ENCODE data around the gene C2CD3.
"Not testable (repeated sequence)": the region's sequence is repeated elsewhere in the genome, so short reads cannot be mapped to it uniquely, and the experiment has no call there.

Gene C2CD3

DNA sequence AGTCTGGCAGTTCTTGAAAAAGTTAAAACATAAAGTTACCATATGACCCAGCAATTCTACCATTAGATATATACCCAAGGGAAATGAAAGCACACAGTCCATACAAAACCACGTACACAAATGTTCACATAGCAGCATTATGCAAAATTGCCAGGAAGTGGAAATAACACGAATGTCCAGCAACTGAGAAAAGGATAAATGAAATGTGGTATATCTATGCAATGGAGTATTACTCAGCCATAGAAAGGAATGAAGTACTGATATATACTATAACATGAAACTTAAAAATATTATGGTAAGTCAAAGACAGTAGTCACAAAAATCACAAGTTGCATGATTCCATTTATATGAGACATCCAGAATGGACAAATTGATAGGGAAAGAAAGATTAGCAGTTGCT, 57.9 kb downstream of the C2CD3 start:
- no peak overlapping the region for H3K9ac ChIP-seq (ENCODE audit: low read depth, low read length)
- H3K9me3 ChIP-seq (ENCODE audit: control insufficient read depth, insufficient read depth, low read length) = no peaks in the 10 kb centered on the region
- no peaks in the 10 kb centered on the region for H3K36me3 ChIP-seq (ENCODE audit: insufficient read depth, low read length)
- no peaks in the 10 kb centered on the region for H3K4me1 ChIP-seq (ENCODE audit: insufficient read depth, low read length)

DNA sequence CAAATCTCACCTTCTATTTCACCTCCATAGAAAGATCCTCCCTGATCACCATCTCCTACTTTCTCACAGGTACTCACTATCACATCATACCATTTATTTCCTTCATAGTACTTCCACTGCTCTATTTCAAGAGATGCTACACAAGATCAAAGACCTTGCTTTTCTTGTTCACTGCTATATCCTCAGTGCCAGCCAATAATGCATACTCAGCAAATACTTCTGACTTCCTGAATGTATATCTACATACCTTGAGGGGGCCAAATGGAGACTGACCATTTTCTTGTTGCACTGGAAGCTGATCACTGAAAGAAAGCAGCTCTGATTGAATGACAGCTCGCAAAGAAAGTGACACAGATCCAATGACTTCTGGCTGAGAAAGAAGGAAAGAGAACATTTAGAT, 64.7 kb downstream of the C2CD3 start:
- H3K4me1 ChIP-seq (ENCODE audit: insufficient read depth, low read length) = no peaks in the 10 kb centered on the region
- peaks cover 9% of the 10 kb centered on the region; the same call in 1 of the 2 replicates for H3K36me3 ChIP-seq (ENCODE audit: insufficient read depth, low read length)
- no peaks in the 10 kb centered on the region for H3K9me3 ChIP-seq (ENCODE audit: control insufficient read depth, insufficient read depth, low read length)
- H3K9ac ChIP-seq (ENCODE audit: low read depth, low read length) = no peak overlapping the region

DNA sequence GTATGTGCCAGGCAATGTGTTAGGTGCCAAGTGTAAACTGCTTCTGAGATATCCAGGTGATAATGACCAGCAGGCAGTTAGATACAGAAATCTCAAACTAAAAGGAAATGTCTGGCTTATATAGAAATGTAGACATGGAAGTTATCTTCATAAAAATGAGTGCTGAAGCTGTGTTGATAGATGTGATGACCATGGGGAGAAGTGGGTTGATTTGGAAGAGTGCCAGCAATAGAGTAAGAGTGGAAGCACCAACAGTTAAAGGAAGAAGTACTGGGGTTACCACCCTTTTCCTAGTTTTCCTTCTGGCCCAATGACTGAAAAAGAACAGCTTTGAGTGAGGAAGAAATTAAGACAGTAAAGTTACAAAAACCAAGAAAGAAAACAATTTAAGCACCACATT, 68.5 kb downstream of the C2CD3 start:
- Histone ChIP-seq H3K9ac (ENCODE audit: low read depth, low read length) (no peak overlapping the region), H3K9me3 (ENCODE audit: control insufficient read depth, insufficient read depth, low read length) (no peaks in the 10 kb centered on the region), H3K4me1 (ENCODE audit: insufficient read depth, low read length) (no peaks in the 10 kb centered on the region), H3K36me3 (ENCODE audit: insufficient read depth, low read length) (peaks cover 9% of the 10 kb centered on the region; the same call in 1 of the 2 replicates)

DNA sequence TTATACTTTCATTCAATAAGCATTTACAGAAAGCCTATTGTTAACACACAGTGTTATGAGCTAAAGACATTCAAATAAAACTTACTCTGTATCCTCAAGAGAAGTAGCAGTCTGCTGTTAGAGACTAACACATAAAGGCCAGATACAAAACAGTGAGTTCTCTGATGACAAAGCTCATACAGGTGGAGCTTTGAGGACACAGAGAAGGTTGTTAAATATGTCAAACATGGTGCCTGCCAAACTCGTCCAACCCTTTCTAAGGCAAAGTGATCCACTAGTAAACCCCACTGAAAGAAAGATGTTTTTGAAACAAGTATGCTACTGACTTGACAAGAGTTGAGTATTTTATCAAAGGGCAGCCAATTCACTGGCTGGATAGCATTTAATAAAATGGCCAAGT, 70.1 kb downstream of the C2CD3 start:
- no peaks in the 10 kb centered on the region for H3K9me3 ChIP-seq (ENCODE audit: control insufficient read depth, insufficient read depth, low read length)
- peaks cover 7% of the 10 kb centered on the region; the same call in 1 of the 2 replicates for H3K36me3 ChIP-seq (ENCODE audit: insufficient read depth, low read length)
- H3K4me1 ChIP-seq (ENCODE audit: insufficient read depth, low read length) = no peaks in the 10 kb centered on the region
- no peak overlapping the region for H3K9ac ChIP-seq (ENCODE audit: low read depth, low read length)

DNA sequence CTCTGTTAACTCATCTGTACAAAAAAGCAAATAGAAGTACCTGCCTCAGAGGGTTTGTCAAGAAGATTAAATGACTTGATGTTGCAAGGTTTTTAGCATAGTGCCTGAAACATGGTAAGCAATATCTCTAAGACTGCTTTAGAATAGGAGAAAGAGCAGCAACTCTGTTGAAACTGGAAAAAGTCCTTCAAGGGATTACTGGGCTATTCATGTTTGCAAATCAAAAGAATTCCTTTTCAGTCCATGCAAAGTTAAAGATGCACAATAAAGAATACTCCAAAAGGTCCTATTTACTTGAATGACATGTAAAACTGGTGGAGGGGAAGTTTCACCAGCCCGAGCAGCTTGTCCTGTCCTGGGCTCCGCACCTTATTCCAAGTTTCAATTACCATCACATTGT, 70.6 kb downstream of the C2CD3 start:
- no peak overlapping the region for H3K9ac ChIP-seq (ENCODE audit: low read depth, low read length)
- peaks cover 4% of the 10 kb centered on the region; the same call in 1 of the 2 replicates for H3K36me3 ChIP-seq (ENCODE audit: insufficient read depth, low read length)
- H3K4me1 ChIP-seq (ENCODE audit: insufficient read depth, low read length) = no peaks in the 10 kb centered on the region
- no peaks in the 10 kb centered on the region for H3K9me3 ChIP-seq (ENCODE audit: control insufficient read depth, insufficient read depth, low read length)

DNA sequence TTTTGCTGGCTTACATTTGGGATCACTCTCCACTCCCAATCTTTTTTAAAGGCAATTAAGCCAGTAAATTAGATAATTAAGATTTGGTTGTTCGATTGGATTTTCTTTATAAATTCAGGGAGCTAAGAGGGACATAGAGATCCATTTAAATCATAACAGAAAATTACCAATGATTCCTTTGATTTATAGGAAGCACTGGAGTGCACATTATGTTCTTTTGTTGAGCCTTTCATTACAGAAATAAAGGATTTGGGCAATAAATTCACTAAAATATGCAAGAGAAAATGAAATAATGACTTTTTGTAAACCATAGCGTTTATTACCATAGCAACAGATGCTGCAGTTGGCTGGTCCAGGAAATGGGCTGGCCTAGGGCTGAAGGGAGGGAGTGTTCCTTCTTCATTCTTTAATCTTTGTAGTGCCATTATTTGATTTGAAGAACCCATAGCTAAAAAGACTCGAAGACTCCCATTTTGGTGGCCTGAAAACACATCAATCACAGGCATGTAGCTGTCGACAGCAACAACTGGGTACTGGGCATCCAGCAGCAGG, 73.0 kb downstream of the C2CD3 start:
- Histone ChIP-seq H3K4me1 (ENCODE audit: insufficient read depth, low read length) (no peaks in the 10 kb centered on the region), H3K9ac (ENCODE audit: low read depth, low read length) (no peak overlapping the region), H3K36me3 (ENCODE audit: insufficient read depth, low read length) (peaks cover 4% of the 10 kb centered on the region; the same call in 1 of the 2 replicates), H3K9me3 (ENCODE audit: control insufficient read depth, insufficient read depth, low read length) (no peaks in the 10 kb centered on the region)

DNA sequence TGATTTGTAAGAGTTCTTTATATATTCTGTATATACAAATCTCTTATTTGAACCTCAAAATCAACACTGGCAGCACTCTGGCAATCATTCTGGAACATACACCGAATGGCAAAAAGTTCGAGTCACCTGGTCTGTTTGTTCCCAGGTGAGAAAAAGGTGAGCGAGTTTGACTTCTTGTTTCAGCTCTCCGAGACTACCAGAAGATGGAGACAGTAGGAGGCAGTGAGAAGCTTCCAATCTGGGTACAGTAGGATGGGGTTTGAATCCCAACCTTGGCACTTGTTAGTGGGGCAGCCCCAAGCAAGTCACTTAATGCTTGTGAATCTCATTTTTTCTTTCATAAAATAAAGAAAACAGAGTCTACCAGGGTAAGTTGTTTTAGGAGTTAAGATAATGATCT, 76.4 kb downstream of the C2CD3 start:
- Histone ChIP-seq H3K9me3 (ENCODE audit: control insufficient read depth, insufficient read depth, low read length) (no peaks in the 10 kb centered on the region), H3K36me3 (ENCODE audit: insufficient read depth, low read length) (peaks cover 2% of the 10 kb centered on the region; the same call in 1 of the 2 replicates), H3K4me1 (ENCODE audit: insufficient read depth, low read length) (no peaks in the 10 kb centered on the region), H3K9ac (ENCODE audit: low read depth, low read length) (no peak overlapping the region)

DNA sequence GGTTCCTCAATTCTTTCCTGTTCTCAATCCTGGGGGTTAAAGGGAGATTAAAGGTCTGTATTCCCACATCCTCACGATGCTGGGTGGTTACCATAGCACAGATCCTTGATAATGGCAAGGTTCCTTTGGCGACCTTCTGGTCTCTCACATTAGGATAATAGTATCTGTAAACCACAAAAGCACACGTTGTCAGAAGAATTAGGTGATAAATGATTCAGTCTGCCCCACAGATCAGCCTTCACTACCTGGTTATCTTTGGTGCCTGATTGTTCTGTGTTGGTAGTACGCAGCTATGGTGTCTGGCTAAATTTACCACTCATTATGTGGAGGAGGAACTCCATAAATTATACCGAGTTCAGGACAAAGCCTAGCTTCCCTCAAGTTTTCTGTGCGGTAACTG, 78.4 kb downstream of the C2CD3 start:
- Histone ChIP-seq H3K9me3 (ENCODE audit: control insufficient read depth, insufficient read depth, low read length) (no peaks in the 10 kb centered on the region), H3K4me1 (ENCODE audit: insufficient read depth, low read length) (no peaks in the 10 kb centered on the region), H3K9ac (ENCODE audit: low read depth, low read length) (no peak overlapping the region), H3K36me3 (ENCODE audit: insufficient read depth, low read length) (peaks cover 2% of the 10 kb centered on the region; the same call in 1 of the 2 replicates)

DNA sequence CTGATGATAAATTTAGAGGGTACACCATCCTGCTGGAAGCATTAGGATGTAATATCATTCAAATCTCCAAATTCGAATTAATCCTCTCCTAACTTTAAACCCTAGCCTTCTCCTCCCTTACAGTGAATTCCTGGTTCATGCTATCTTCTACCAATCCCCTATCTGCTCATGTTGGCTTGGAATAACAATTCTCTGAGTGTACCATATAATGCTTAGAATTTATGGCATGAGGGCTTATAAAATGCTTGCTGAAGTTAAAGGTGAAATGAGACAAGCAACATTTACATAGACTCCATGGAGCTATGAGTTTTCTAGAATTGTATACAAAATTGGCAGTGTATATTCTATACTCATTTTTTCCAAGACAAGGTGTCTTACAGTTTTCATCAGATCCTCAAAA, 79.3 kb downstream of the C2CD3 start:
- Histone ChIP-seq H3K4me1 (ENCODE audit: insufficient read depth, low read length) (no peaks in the 10 kb centered on the region), H3K9ac (ENCODE audit: low read depth, low read length) (no peak overlapping the region), H3K36me3 (ENCODE audit: insufficient read depth, low read length) (peaks cover 3% of the 10 kb centered on the region; the same call in 1 of the 2 replicates), H3K9me3 (ENCODE audit: control insufficient read depth, insufficient read depth, low read length) (no peaks in the 10 kb centered on the region)

DNA sequence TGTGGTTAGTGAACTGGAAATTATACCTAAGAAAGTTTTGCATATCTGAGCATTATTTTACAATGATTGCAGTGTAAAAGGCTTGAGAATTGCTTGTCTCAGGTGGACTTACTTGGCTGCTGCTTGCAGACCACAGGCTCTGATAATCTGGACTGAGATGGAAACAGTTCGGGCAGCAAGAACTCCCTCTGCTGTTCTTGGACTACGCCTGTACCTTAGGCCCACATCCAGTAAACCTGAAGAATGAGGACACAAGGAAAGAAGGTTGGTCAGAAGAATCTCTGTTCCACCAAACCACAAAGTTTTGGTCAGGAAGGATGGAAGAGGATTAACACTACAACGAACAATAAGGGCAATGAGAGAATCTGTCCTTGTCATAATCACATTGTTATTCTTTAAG, 80.1 kb downstream of the C2CD3 start:
- Histone ChIP-seq H3K9ac (ENCODE audit: low read depth, low read length) (no peak overlapping the region), H3K36me3 (ENCODE audit: insufficient read depth, low read length) (peaks cover 11% of the 10 kb centered on the region), H3K4me1 (ENCODE audit: insufficient read depth, low read length) (no peaks in the 10 kb centered on the region), H3K9me3 (ENCODE audit: control insufficient read depth, insufficient read depth, low read length) (no peaks in the 10 kb centered on the region)

DNA sequence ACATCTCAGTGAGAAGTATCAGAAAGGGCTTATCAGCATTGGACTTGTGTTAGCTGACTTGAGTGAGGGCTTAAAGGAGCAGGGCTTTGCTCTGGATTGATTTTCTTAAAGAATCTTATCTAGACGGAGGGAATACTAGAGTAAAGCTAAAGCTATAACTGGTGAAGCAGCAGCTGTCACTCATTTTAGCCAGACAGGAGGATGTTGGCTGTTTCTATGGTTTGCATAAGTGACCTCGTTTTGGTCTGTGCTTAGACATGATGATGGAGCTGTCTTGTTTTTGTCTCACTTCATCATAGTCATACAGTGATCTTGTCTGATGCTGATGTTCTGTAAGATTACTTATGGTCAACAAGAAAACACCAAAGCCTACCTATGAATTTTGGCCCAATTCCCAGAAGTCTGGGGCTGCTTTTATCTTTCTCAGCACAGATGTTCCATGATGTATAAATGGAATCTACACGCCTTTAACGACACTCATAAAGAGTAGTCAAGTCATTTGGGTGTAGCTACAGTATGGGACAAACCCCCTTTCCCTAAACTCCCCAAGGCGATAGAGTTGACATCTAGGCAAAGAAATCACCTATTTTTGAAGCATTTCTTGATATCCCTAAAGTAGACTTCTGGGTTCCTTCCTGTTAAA, 84.4 kb downstream of the C2CD3 start:
- Histone ChIP-seq H3K9me3 (ENCODE audit: control insufficient read depth, insufficient read depth, low read length) (no peaks in the 10 kb centered on the region), H3K4me1 (ENCODE audit: insufficient read depth, low read length) (no peaks in the 10 kb centered on the region), H3K9ac (ENCODE audit: low read depth, low read length) (no peak overlapping the region), H3K36me3 (ENCODE audit: insufficient read depth, low read length) (peaks cover 11% of the 10 kb centered on the region)

DNA sequence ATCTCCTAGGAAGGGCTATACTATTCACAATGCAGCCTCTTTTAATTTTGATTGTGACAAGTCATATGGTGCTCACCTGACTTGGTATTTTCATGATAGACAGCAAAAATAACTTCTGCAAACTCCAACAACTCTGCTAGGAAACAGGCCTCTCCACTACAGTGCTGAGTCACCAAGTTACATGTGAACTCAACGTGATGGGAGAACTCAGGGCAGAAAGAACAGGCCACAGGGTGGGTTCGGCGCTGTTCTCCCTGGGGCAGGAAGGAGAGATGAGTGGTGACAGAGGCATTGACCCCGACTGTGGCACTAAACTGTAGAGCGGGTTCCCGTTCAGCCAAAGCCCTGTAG, 85.3 kb downstream of the C2CD3 start:
- no peaks in the 10 kb centered on the region for H3K4me1 ChIP-seq (ENCODE audit: insufficient read depth, low read length)
- H3K9ac ChIP-seq (ENCODE audit: low read depth, low read length) = no peak overlapping the region
- H3K36me3 ChIP-seq (ENCODE audit: insufficient read depth, low read length) = peaks cover 11% of the 10 kb centered on the region
- no peaks in the 10 kb centered on the region for H3K9me3 ChIP-seq (ENCODE audit: control insufficient read depth, insufficient read depth, low read length)

DNA sequence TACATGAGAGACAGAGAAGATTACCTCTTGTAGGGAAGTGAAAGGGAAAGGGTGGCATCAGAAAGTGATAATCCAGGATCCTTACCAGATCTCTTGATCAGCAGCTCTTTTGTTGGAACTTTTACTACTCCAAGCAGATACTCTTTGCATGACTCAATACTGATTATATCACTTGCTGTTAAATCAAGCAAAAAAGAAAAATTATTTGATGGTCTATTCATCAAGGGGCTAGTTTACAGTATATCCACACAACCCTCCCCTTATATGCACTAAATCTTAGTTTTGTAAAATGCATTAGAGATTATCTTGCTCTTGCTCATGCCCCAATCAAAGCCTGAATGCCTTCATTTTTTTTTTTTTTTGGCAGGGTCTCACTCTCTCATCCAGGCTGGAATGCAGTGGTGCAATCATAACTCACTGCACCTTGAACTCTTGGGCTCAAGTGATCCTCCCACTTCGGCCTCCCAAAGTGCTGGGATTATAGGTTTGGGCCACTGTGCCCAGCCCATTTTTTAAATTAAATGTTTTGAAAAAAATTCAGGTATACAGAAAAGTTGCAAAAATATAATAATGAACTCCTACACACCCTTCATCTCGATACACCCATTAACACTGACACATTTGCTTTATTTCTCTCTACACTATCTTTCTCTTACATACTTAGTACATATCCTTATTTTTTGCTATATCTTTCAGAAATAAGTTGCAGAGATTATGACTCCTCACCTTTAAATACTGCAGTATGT, 85.8 kb downstream of the C2CD3 start:
- Histone ChIP-seq H3K9ac (ENCODE audit: low read depth, low read length) (no peak overlapping the region), H3K36me3 (ENCODE audit: insufficient read depth, low read length) (peaks cover 9% of the 10 kb centered on the region), H3K9me3 (ENCODE audit: control insufficient read depth, insufficient read depth, low read length) (no peaks in the 10 kb centered on the region), H3K4me1 (ENCODE audit: insufficient read depth, low read length) (no peaks in the 10 kb centered on the region)

DNA sequence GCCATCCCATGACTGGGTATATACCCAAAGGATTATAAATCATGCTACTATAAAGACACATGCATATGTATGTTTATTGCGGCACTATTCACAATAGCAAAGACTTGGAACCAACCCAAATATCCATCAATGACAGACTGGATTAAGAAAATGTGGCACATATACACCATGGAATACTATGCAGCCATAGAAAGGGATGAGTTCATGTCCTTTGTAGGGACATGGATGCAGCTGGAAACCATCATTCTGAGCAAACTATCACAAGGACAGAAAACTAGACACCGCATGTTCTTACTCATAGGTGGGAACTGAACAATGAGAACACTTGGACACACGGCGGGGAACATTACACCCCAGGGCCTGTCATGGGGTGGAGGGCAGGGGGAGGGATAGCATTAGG, 86.9 kb downstream of the C2CD3 start:
- H3K36me3 ChIP-seq (ENCODE audit: insufficient read depth, low read length); H3K4me1 ChIP-seq (ENCODE audit: insufficient read depth, low read length); H3K9me3 ChIP-seq (ENCODE audit: control insufficient read depth, insufficient read depth, low read length); H3K9ac ChIP-seq (ENCODE audit: low read depth, low read length): not testable (repeated sequence)

DNA sequence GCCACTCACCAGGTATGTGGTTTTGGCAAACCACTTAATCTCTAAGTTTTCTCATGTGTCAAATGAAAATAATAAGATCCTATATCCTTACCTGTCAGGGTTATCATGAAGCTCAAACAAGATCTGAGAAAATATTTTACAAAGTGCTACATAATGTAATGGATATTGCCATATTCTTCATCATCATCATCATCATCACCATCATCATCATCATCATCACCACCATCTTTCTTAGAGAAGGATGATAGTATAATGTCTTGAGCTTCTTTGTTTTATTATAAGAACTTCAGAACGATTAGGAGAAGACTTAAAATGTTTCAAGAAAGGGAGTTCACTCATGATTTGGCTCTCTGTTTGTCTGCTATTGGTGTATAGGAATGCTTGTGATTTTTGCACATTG, 89.4 kb downstream of the C2CD3 start:
- no peaks in the 10 kb centered on the region for H3K4me1 ChIP-seq (ENCODE audit: insufficient read depth, low read length)
- no peaks in the 10 kb centered on the region for H3K9me3 ChIP-seq (ENCODE audit: control insufficient read depth, insufficient read depth, low read length)
- peaks cover 7% of the 10 kb centered on the region for H3K36me3 ChIP-seq (ENCODE audit: insufficient read depth, low read length)
- H3K9ac ChIP-seq (ENCODE audit: low read depth, low read length) = no peak overlapping the region

All from ES-I3 (cell line).